B cell (primary cell): ENCODE results near the gene PHOX2B.

Experiments used
- CTCF ChIP-seq: fragments of 200-600 bp; IDR thresholded peaks from one replicate; pipeline ENCODE4 v1.8.0; 2022; ENCODE audit warnings: antibody characterized with exemption, mild to moderate bottlenecking
- EZH2 ChIP-seq: IDR thresholded peaks from 2 replicates; pipeline ENCODE4 v1.6.1; 2012; ENCODE audit warnings: borderline replicate concordance, low read depth, mild to moderate bottlenecking, moderate library complexity, low read length; ENCODE audit not compliant: insufficient read depth, poor library complexity, severe bottlenecking

- no peak for TF ChIP-seq EZH2
- no peak for TF ChIP-seq CTCF
Observed at GRCh38 chr4:41787931-41788330, 39.4 kb upstream of the PHOX2B start.
